Measurements from ENCODE around the gene XK. TPM values are rescaled to one million over a fixed set of nuclear protein-coding genes. Genes with fewer than 3 reads are reported as not detected.
"Not testable (repeated sequence)": the region's sequence is repeated elsewhere in the genome, so short reads cannot be mapped to it uniquely, and the experiment has no call there.

Gene XK
- total RNA-seq, 6 donors from 2014 or later = under 0.01 to 5.7 (median 1.8) TPM

DNA sequence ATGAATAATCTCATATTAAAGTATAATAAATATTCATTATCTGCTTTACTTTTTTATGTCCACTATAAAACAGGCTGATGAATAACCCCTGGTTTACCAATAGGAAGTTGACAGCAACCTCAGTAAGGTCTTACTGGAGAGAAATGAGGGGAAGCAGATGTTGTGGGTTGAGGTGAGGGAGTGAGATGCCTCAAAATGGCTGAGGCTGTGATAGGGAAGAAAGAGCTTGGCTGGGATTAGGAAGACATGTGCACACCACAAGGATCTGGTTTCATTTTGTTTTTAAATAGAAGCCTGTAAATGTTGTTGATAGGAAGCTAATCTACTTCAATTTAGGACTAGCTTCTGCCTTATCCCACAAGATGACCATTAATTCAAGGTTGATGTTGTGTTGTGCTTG, 79.9 kb downstream of the XK start:
- H3K4me1 ChIP-seq = no peaks in the 10 kb centered on the region
- no peaks in the 10 kb centered on the region for H3K9me3 ChIP-seq
- DNase-seq (no peak), ATAC-seq (ENCODE audit: low FRiP score in 2 of 2) (no peak)
- H3K4me3 ChIP-seq = no peak overlapping the region
- H3K27me3 ChIP-seq = no peaks in the 10 kb centered on the region
- no peaks in the 10 kb centered on the region for H3K36me3 ChIP-seq
- TF ChIP-seq CTCF (IDR thresholded peaks at IDR 0.05) = no peak
- TF ChIP-seq EP300 (IDR thresholded peaks at IDR 0.05) = no peak
- TF ChIP-seq POLR2AphosphoS5 (IDR thresholded peaks at IDR 0.05) = no peak
- no peak for TF ChIP-seq POLR2A (IDR thresholded peaks at IDR 0.05)
- no peak overlapping the region for H3K27ac ChIP-seq

GRCh38 chrX:37767430-37767829, 81.8 kb downstream of the XK start:
- TF ChIP-seq POLR2AphosphoS5 (IDR thresholded peaks at IDR 0.05) = no peak
- TF ChIP-seq POLR2A (IDR thresholded peaks at IDR 0.05) = no peak
- TF ChIP-seq CTCF (IDR thresholded peaks at IDR 0.05) = no peak
- no peak for TF ChIP-seq EP300 (IDR thresholded peaks at IDR 0.05)
- ATAC-seq (ENCODE audit: low FRiP score in 2 of 2) (no peak), DNase-seq (no peak)
- Histone ChIP-seq H3K9me3 (no peaks in the 10 kb centered on the region), H3K4me1 (no peaks in the 10 kb centered on the region), H3K36me3 (no peaks in the 10 kb centered on the region), H3K4me3 (no peak overlapping the region), H3K27me3 (no peaks in the 10 kb centered on the region), H3K27ac (no peak overlapping the region)
- 42 to 50% methylated on average over 1 of the region's 1 CpG for WGBS, 2 donors

DNA sequence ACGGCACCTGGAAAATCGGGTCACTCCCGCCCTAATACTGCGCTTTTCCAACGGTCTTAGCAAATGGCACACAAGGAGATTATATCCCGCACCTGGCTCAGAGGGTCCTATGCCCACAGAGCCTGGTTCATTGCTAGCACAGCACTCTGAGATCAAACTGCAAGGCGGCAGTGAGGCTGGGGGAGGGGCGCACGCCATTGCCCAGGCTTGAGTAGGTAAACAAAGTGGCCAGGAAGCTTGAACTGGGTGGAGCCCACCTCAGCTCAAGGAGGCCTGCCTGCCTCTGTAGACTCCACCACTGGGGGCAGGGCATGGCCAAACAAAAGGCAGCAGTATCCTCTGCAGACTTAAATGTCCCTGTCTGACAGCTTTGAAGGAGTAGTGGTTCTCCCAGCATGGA, 83.3 kb downstream of the XK start:
- peak in 1 of 2 donors; percentile 8 for DNase-seq
- ATAC-seq (ENCODE audit: low FRiP score in 2 of 2); H3K27ac ChIP-seq; H3K36me3 ChIP-seq; H3K4me1 ChIP-seq; H3K27me3 ChIP-seq; H3K4me3 ChIP-seq; H3K9me3 ChIP-seq: not testable (repeated sequence)
- 89 to 95% methylated on average over 9 of the region's 9 CpGs for WGBS, 2 donors

DNA sequence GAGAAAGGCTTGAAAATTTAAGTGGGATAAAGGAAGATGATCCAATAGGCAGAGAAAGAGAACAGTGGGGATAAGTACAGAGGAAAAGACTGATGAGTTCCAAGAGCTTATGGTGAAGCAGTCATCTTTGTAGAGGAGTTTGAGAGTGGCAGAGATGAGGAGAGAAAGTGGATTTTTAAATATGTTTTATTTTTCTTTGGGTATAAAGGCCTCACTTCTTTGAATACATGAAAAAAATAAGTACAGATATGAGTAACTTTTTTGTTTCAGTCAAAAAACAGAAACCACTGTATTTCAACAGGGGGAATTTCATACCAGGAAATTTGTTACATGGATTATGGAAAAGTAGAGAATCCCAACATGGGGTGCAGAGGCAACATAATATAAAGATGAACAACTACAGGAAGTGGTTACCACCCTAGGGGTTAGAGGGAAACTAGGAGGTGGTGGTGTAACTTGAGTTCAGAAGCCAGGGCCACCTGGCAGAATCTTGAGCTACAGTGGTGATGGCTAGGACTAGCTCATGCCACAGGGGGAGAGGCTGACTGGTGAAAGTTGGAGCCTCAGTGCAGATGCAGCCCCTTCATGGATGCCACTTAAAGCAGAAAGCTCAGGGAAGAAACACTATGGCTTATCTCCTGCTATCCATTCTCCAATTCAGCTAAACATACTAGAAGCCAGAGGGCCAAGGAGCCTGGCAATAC, 90.8 kb downstream of the XK start:
- Histone ChIP-seq H3K27ac (no peak overlapping the region), H3K36me3 (no peaks in the 10 kb centered on the region), H3K27me3 (no peaks in the 10 kb centered on the region), H3K9me3 (no peaks in the 10 kb centered on the region), H3K4me3 (no peak overlapping the region), H3K4me1 (no peaks in the 10 kb centered on the region)
- no peak for DNase-seq
- TF ChIP-seq CTCF (IDR thresholded peaks at IDR 0.05) (no peak), EP300 (IDR thresholded peaks at IDR 0.05) (no peak), POLR2AphosphoS5 (IDR thresholded peaks at IDR 0.05) (no peak), POLR2A (IDR thresholded peaks at IDR 0.05) (no peak)
- no peak for ATAC-seq (ENCODE audit: low FRiP score in 2 of 2)

- 34 to 61% methylated on average over 2 of the region's 2 CpGs for WGBS, 2 donors
- DNase-seq (no peak), ATAC-seq (ENCODE audit: low FRiP score in 2 of 2) (no peak)
- H3K9me3 ChIP-seq = no peaks in the 10 kb centered on the region
- H3K36me3 ChIP-seq = no peaks in the 10 kb centered on the region
- H3K4me3 ChIP-seq = no peak overlapping the region
- no peaks in the 10 kb centered on the region for H3K4me1 ChIP-seq
- TF ChIP-seq EP300 (IDR thresholded peaks at IDR 0.05) (no peak), POLR2A (IDR thresholded peaks at IDR 0.05) (no peak), CTCF (IDR thresholded peaks at IDR 0.05) (no peak), POLR2AphosphoS5 (IDR thresholded peaks at IDR 0.05) (no peak)
- no peak overlapping the region for H3K27ac ChIP-seq
- no peaks in the 10 kb centered on the region for H3K27me3 ChIP-seq
Measured at GRCh38 chrX:37776987-37777325, 91.4 kb downstream of the XK start.
